GM21360 (cell line): ENCODE measurements around the gene FSHR.

Experiments
- ATAC-seq: cut with Tn5 transposase; IDR thresholded peaks from one replicate; pipeline ENCODE4 v1.9.1; 2021; ENCODE audit warnings: mild to moderate bottlenecking, moderate library complexity; ENCODE audit not compliant: unreplicated experiment

Gene FSHR

GRCh38 chr2:48968011-48968410 lies 186.3 kb downstream of the FSHR start:
- ATAC-seq, result no peak

DNA sequence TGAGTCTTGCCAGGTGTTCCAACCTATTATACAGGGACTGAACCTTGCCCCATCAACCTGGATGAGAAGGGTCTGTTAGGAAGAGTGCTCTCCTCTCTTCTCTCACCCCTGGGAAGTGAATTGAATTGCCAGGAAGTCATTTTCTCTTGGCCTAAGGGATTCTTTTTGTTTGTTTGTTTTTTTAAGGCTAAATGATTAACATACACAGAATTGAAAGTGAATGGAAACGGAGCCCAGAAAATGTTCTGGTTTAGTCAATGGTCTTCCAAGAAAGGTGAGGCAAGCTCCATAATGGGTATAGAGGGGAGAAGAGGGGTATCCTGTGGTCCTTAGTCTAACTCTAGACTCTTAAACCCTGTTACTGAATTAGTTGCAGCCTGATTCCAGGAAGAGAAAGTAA lies 189.1 kb downstream of the FSHR start:
- no peak for ATAC-seq

DNA sequence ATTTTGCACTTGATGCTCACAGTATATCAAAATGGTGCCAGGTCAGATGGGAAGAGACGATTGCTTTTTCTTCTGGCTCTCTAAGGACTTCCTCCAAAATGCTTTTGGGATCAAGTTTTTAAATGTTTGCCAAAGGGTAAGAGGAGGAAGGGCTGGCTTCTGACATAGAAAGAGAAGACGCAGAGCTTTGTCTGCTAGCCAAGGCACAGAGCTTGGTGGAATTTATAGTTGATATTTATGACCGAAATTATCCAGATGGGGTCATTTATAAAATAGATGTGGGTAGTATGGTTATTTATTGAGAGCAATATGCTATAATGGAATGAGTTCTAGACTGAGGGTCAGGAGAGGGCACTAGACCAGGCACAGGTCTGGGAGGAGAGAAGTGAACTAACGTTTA lies 193.3 kb downstream of the FSHR start:
- no peak for ATAC-seq

DNA sequence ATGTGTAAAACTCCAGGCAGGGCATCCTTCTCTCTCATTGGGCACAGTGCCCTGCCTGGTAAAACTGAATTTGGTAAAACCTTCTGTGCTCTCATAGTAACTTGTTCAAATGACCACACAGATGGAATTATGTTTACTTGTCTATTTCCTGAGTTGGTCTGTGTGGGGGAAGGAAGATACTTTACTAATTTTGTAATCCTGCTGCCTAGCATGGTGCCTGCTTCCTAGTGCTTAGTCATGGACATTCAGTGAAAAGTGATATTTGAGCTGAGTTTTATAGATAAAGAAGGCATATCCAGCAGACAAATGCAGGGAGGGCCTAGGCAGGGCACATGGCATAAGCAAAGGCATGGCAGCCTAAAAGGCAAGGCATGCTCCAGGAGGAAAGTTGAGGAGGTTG lies 199.4 kb downstream of the FSHR start:
- no peak for ATAC-seq

- no peak for ATAC-seq
Measured at GRCh38 chr2:48954311-48954710, 200.0 kb downstream of the FSHR start.

- ATAC-seq, result no peak
Measured at GRCh38 chr2:48952614-48953013, 201.7 kb downstream of the FSHR start.

DNA sequence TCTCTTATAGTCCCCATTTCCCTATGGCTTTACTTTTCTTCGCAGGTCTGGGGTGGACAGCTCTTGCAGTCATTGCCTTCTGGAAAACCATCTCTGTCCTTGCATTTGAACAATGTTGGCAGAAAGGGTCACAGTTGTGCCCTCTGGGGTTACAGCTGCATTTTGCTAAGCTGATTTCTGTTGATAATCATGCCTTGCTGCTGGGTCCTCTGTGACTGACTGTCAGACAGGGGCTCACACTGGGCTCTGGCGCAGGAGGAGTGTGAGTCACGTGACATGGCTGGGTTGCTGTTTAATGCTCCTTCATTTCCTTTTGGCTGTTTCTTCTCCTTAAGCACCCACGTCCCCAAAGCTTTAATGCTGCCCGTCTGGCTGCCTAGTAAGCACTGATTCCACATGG lies 202.2 kb downstream of the FSHR start:
- no peak for ATAC-seq

- no peak for ATAC-seq
Measured at GRCh38 chr2:48948400-48949125, 205.8 kb downstream of the FSHR start.

GRCh38 chr2:48946449-48947048 lies 207.8 kb downstream of the FSHR start:
- ATAC-seq, result peak; percentile 77

DNA sequence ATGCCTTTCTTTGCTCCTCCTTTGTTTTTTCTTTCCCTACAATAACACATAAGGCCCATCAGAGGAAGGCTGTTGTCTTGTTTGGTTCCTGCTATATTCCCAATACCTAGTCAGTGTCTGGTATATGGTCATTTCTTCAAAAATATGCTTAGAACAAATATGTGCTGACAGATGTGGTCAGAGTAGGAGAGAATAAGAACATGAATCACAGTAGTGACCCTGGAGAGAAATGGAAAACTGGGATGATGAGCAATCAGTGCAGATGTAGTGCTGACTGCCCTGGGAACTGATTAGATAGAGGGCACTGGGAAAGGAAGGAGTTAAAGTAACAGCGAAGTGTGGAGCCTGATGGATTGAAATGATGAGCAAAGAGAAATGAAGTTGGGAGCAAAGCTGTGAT lies 209.4 kb downstream of the FSHR start:
- no peak for ATAC-seq

GRCh38 chr2:48943436-48943835 lies 210.9 kb downstream of the FSHR start:
- ATAC-seq, result no peak

DNA sequence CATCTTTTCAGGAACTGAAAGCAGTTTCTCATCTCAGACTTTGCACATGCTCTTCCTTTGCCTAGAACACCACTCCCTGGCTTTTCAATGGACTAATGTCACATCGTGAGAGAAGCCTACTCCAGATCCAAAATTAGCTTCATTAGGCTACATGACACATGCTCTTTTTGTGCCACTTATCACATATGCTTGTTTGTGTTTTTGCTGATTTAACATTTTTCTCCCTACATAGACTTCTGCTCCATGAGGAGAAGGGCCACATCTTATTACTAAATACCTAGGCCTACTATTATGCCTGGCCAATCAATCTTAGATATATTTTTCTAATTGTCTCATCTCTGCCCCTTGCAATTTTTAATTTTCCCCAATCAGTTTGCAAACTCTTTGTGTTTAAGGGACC lies 212.4 kb downstream of the FSHR start:
- ATAC-seq, result no peak

- ATAC-seq, result no peak
Measured at GRCh38 chr2:48941456-48941855, 212.9 kb downstream of the FSHR start.

DNA sequence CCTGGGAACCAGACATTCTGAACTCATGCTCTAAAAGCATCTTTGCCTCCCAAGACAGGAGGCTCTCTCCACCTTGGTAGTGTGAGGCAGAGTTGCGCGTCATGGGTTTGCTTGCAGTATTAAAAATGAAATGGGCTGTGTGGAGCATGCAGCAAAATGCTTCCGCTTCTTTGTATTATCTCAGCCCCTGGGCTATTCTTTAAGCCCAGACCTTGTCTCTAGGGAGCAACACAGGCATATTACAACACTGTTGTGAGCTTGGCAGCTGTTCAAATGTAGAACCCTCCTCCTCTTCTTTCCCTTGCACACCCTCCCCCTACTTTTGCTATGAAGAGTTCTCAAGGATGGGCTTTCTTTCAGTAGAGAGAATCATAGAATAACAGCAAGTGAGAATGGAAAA lies 213.7 kb downstream of the FSHR start:
- ATAC-seq, result no peak

- no peak for ATAC-seq
Measured at GRCh38 chr2:48939232-48939631, 215.1 kb downstream of the FSHR start.

DNA sequence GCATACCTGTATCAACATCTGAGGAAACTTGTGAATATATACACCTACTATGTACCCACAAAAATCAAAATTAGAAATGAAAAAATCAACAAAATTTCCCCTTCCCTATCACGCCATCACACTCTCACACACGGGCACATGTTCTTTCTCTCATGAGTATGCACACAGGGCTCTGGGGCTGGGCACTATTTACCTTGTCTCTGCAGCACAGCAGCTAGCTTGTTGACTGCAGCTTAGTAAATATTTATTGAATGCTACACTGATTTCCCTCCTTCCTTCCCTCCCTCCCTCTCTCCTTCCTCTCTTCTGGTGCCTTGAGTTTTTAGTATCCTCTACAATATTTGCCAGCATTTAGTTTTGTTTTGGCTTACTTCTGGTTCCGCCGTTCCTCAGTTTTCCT lies 216.1 kb downstream of the FSHR start:
- ATAC-seq, result no peak

- ATAC-seq, result no peak
Measured at GRCh38 chr2:48934807-48935206, 219.5 kb downstream of the FSHR start.

GRCh38 chr2:48933828-48934497 lies 220.4 kb downstream of the FSHR start:
- no peak for ATAC-seq

DNA sequence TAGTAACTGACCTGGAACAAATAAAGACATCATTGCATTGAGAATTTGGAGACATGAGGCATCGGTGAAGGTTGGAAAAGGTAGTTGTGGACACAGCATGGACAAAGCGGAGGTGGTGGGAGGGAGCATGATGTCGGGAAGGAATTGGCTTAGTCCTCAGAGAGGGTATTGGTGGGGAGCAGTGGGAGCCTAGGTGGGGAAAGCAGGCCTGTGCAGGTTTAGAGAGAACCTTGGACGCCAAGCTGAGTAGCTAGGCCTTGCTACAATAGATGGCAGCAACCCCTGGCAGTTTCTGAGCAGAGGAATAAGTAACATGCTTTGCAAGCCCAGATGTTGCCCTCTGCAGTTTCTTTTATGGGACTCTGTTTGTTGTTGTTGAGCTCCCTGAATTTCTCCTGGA lies 221.6 kb downstream of the FSHR start:
- no peak for ATAC-seq

- ATAC-seq, result no peak
Measured at GRCh38 chr2:48929571-48930301, 224.6 kb downstream of the FSHR start.

DNA sequence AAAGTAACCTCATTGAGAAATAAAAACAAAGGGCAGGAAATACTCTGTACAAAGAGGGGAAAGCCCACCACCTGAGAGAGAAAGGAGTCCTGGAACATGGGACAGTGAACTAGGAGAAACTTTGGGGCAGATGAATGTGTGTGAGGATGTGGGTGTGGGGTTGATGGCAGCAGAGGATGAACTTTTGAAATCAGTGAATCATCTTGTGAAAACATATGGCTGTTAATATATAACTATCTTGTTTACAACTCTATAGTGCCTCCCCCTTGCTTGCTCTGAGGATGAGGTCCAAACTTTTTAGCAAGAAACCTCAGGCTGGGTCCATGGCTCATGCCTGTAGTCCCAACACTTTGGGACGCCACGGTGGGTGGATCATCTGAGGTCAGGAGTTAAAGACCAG lies 227.0 kb downstream of the FSHR start:
- ATAC-seq, result no peak

- no peak for ATAC-seq
Measured at GRCh38 chr2:48915884-48916283, 238.4 kb downstream of the FSHR start.
